CD4-positive, alpha-beta T cell treated with Interleukin-4 for 4 hours (primary cell): ENCODE measurements around the gene CLEC9A.

Source experiments
- DNase-seq: peaks from one replicate; pipeline ENCODE4 v3.0.0-alpha.2; 2020

Gene CLEC9A

GRCh38 chr12:10113075-10113474 is 82.6 kb downstream of the CLEC9A start:
- DNase-seq = no peak

DNA sequence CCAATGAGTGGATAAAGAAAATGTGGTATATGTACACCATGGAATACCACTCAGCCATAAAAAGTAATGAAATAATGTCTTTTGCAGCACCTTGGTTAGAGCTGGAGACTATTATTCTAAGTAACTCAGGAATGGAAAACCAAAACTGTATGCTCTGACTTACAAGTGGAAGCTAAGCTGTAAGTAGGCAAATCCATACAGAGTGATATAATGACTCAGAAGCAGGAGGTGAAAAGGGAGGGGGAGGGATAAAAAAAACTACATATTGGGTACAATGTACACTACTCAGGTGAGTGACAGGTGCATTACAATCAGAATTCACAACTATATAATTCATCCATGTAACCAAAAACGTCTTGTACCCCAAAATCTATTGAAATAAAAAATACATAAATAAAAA is 83.4 kb downstream of the CLEC9A start:
- no peak for DNase-seq

DNA sequence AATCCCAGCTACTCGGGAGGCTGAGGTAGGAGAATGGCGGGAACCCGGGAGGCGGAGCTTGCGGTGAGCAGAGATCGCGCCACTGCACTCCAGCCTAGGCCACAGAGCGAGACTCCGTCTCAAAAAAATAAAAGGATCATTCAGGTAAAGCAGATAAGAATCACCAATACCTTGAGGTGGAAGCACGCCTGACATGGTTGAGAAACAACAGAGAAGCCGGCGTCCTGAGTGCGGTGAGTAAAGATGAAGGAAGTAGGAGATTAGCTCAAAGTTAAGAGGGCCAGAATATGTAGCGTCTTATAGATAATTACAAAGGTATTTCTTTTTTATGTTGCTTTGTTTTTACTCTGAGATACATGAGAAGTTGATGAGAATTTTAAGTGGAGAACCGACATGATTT is 84.8 kb downstream of the CLEC9A start:
- DNase-seq = no peak
